Measurements from ENCODE around the gene MRPL37.
"Not testable (repeated sequence)": the region's sequence is repeated elsewhere in the genome, so short reads cannot be mapped to it uniquely, and the experiment has no call there.

Gene MRPL37

DNA sequence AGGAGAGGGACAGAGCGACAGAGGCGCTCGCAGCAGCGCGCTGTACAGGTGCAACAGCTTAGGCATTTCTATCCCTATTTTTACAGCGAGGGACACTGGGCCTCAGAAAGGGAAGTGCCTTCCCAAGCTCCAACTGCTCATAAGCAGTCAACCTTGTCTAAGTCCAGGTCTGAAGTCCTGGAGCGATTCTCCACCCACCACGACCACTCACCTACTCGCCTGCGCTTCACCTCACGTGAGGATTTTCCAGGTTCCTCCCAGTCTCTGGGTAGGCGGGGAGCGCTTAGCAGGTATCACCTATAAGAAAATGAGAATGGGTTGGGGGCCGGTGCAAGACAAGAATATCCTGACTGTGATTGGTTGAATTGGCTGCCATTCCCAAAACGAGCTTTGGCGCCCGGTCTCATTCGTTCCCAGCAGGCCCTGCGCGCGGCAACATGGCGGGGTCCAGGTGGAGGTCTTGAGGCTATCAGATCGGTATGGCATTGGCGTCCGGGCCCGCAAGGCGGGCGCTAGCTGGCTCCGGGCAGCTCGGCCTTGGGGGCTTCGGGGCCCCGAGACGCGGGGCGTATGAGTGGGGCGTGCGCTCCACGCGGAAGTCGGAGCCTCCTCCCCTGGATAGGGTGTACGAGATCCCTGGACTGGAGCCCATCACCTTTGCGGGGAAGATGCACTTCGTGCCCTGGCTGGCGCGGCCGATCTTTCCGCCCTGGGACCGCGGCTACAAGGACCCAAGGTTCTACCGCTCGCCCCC is at the start of gene MRPL37, which contains the start of gene CYB5RL:
MRPL37 (plus strand) TSS at position 403 of the 754 bp plus-strand sequence; CDS start at position 480, 77 bp downstream.
CYB5RL (minus strand) TSS at position 266 of the 754 bp plus-strand sequence. CDS start 4,414 bp downstream, outside the sequence.
- peak; percentile 97 for DNase-seq

- no peak for DNase-seq
Observed at GRCh38 chr1:54151013-54151412, 49.0 kb upstream of the MRPL37 start.

DNA sequence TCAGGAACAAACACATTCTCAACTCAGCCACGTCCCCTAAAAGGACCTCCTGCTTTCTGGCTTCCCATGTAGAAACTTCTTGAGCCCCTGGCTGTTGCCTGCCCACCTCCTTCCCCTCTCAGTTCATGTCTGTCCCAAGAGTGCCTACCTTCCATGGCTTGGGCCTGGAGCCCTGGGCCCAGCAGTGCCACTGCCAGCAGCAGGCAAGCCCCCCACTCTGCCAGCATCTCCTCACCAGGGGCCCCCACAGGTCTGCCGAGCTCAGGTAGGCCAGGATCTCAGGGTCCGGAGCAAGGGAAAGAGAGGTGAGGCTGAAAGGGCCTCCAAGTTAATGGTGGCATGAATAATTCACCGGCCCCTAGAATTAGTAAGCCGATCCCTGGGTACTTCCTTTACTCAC is 47.3 kb upstream of the MRPL37 start, which contains the start of gene CDCP2:
CDCP2 (minus strand) TSS at position 305 of the 400 bp plus-strand sequence; CDS start at position 227, 78 bp downstream.
- DNase-seq = no peak

DNA sequence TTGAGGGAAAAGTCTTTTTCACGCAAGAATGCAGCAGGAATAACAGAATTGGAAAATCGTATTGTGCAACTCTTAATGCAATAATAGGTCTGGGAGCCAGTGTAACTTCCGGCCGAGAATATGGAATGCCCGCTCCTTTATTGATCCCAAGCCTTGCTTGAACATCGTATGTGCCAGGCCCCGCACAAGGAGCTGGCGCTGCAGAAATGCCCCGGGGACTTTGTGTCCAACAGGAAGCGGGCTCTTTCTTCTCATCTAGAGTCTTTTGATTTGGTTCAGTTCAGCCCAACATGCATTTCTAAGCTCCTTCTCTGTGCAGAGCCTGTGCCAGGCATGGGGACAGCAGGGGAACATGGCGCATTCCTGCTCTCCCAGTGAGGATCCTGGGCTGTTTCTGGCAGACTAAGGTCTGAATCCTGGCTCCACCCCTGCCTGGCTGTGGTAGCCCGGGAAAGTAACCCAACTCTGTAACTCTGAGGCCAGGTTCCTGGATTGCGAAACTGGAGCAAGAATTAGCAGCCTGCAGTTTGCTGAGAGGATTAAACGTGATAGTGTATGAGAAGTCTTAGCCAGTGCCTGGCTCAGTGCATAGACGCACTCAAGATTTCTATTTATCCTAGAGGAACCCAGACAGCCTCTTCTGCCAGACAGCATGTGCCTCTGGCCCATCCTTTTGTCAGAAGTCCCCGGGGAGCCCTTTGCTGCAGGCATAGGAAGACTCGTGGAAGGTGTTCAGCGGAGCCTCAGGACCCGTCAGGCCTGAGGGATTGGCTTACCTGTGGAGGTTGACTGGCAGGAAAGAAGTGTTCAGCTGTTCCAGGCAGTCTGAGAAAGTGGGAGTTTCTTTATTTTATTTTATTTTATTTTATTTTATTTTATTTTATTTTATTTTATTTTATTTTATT is 46.2 kb upstream of the MRPL37 start:
- DNase-seq = no peak

DNA sequence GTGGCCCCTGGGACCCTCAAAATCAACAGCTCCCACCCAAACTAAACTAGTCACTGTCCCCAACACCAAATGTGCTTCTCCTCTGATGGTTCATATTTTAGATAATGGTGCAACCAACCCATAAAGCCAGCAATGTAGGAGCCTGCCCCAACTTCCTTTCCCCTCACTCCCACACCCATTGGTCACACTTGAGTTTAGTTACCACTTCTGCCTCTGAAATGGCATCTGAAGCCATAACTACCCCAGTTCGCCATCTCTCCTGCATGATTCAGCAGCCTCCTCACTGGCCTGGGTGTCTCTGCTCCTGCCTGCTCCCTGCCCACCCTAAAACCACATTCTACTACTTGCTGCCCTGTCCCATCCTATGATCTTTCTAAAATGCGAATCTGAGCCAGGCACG is 43.8 kb upstream of the MRPL37 start:
- DNase-seq = no peak

DNA sequence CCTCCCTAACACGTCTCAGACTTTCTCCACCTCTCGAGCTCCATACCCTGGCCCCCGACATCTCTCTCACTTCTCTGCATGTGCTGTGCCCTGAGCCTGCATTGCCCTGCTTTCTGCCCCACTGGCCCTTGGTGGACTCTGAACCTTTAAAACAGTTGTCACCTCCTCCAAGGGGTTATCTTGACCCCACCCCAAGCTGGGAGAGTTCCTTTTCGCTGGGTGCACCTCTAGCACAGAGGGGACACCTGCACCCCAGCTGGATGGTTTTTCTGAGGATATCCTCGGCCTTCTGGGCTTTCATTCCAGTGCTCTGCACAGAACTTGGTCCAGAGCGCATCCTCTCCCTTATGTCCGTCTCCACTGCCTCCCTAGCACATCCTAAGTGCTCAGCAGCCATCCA is 43.0 kb upstream of the MRPL37 start:
- DNase-seq = no peak

DNA sequence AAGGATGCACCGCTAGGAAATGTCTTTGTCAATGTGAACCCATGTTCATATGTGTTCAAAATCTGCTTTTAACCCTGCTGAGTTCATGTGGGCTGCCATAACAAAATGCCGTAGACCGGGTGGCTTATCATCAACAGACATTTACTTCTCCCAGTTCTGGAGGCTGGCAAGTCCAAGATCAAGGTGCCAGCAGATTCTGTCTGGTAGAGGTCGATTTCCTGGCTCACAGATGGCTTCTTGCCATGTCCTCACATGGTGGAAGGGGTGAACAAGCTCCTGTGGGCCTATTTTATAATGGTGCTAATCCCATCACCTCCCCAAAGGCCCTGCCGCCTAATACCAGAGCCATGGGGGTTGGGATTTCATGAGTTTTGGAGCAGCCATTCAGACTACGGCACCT is 42.6 kb upstream of the MRPL37 start:
- no peak for DNase-seq

DNA sequence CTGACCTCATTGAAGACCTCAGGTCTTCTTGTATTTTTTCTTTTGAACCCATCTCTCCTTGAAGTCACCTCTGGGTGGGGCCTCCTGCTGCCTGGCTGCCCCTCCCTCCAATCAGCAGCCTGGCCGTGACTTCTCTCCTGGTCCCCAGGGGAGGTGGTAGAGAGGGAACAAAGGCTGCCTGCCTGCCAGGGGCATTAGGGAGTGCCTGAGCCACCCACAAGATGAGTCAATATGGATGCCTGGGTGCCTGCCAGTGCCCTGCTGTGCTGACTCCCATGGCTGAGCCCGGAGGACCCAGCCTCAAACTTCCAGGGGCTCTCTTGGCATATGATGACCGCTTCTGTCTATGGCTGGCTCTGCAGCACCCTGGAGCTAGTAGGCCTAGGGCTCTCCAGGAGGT is 41.9 kb upstream of the MRPL37 start:
- no peak for DNase-seq

- no peak for DNase-seq
Observed at GRCh38 chr1:54159733-54160316, 40.1 kb upstream of the MRPL37 start.

DNA sequence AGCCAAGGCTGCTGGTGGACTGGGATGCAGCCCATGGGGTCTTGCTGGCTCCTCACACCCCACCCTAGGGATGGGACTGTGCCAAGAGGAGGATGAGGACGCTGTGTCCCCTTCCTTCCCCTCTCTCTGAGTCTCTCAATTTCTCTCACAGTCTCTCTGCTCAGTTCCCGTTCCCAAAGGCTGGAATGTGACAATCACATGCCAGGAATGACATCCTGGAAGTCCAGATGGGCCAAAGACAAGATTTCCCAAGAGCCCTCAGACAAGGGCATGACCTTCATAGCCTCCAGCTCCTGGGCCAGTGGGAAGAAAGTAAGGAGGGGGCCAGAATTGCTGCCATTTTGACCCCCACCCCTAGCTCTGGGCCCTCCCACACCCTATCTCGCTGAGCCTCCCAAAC is 39.6 kb upstream of the MRPL37 start:
- no peak for DNase-seq

- DNase-seq = no peak
Observed at GRCh38 chr1:54161495-54162168, 38.3 kb upstream of the MRPL37 start.

- DNase-seq = no peak
Observed at GRCh38 chr1:54163051-54163450, 36.9 kb upstream of the MRPL37 start.

DNA sequence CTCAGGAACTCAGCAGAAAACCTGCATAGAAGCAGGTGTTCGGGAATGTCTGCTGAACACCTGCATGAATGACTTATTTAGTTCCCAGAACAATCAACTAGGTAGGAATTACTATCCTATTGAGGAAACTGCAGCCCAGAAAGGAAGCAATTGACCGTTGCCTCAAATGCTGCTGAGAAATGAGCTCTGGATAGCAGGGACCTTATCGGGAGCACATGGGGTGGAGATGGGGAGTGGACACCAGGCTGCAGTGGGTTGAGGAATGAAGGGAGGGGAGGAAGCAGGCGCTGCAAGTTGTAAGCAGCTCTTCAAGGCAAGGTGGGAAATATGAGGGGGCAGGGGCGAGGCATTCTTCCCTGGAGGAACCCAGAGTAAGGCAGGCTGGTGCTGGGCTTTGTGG is 36.4 kb upstream of the MRPL37 start:
- no peak for DNase-seq

DNA sequence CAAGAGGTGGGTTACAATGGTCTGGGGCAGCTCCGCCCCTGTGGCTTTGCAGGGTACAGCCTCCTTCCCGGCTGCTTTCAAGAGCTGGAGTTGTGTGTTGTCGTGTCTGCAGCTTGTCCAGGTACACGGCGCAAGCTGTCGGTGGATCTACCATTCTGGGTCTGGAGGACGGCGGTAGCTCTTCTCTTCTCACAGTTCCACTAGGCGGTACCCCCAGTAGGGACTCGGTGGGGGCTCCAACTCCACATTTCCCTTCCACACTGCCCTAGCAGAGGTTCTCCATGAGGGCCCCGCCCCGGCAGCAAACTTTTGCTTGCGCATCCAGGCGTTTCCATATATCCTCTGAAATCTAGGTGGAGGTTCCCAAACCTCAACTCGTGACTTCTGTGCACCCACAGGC is 34.8 kb upstream of the MRPL37 start:
- no peak for DNase-seq

DNA sequence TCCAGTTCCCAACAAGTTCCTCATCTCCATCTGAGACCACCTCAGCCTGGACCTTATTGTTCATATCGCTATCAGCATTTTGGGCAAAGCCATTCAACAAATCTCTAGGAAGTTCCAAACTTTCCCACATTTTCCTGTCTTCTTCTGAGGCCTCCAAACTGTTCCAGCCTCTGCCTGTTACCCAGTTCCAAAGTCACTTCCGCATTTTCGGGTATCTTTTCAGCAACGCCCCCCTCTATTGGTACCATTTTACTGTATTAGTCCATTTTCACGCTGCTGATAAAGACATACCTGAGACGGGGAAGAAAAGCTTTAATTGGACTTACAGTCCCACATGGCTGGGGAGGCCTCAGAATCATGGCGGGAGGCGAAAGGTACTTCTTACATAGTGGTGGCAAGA is 33.6 kb upstream of the MRPL37 start:
- DNase-seq = not testable (repeated sequence)

DNA sequence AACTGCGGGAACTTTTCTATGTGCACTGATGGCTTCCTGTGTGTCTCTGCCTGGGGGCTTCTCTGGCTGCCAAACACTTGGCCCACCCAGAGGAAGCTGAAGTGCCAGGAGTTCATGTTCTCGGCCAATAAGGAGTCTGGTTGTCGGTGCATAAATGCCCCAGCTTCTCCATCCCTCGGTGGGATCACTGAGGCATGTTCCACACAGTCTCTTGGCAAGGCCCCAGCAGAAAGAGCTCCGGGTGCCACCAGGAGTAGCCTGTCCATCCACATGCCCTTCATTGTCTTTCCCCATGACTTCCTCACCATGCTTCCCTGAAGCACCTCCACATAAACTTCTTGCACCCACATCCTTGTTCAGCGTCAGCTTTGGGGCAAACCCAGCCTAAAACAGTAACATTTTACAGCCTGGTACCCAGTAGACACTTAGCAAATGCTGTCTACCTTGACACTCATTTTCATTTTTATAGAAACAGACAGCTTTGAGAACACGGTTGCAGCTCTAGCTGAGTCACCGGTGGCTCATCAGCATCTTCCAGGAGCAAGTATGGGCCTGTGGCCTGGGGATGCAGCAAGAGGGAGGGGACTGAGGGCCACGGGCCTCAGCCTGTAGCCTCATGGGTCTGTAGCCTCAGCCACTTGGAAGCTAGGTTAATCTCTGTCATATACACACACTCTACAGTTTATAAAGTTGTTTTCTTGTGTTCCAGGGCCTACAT is 32.4 kb upstream of the MRPL37 start:
- DNase-seq = no peak

- DNase-seq = no peak
Observed at GRCh38 chr1:54168206-54168965, 31.6 kb upstream of the MRPL37 start.

GRCh38 chr1:54169068-54169467 is 30.9 kb upstream of the MRPL37 start:
- DNase-seq = no peak

DNA sequence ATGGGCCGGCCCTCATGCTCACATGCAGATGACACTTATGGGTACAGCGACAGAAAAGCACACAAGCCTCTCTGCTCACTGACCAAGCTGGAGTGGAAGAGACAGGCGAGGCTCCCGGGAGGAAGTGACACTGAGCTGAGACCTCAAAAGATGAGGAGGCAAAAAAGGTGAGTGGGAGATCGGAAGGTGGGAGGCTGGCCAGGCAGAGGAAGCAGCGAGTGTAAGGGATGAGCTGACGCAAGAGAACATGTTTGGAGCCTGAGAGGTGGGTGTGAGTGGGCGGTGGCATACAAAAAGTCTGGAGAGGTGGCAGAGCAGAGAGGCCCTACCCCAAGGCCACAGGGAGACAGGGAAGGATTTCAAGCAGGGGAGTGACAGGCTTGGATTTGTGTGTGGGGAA is 29.0 kb upstream of the MRPL37 start:
- DNase-seq = no peak

GRCh38 chr1:54171606-54172005 is 28.4 kb upstream of the MRPL37 start:
- DNase-seq = no peak

All from DMS79 (cell line).